Transverse colon (tissue), 4 donors: ENCODE data around the gene KRTAP7-1. TPM values are rescaled to one million over a fixed set of nuclear protein-coding genes. Genes with fewer than 3 reads are reported as not detected.

ENCODE experiments used
- DNase-seq: peaks from one replicate; pipeline ENCODE4 v3.0.0-alpha.2; 2019
- H3K27ac ChIP-seq, 4 donors: fragments of 200-600 bp; sonication (generic); 2 replicates each; pipeline ENCODE4 v1.5.1; 2016 to 2018; ENCODE audit warnings: inconsistent platforms in 4 of 4
- H3K27me3 ChIP-seq: fragments of 200-600 bp; sonication (generic); 2 replicates; pipeline ENCODE4 v1.5.1; 2017; ENCODE audit warnings: inconsistent platforms
- H3K36me3 ChIP-seq, 4 donors: fragments of 200-600 bp; sonication (generic); 2 replicates each; pipeline ENCODE4 v1.5.1; 2017 to 2019; ENCODE audit warnings: inconsistent platforms in 4 of 4
- H3K4me1 ChIP-seq, 4 donors: fragments of 200-600 bp; sonication (generic); 2 replicates each; pipeline ENCODE4 v1.5.1; 2017 to 2020; ENCODE audit warnings: inconsistent platforms in 4 of 4
- H3K4me3 ChIP-seq, 4 donors: fragments of 200-600 bp; sonication (generic); 1 replicate in 1 of 4; 2 replicates in 3 of 4; pipeline versions ENCODE4 v1.5.1 to v1.6.1; 2017 to 2019; ENCODE audit warnings: inconsistent platforms in 4 of 4
- H3K9me3 ChIP-seq, 2 donors: fragments of 200-600 bp; sonication (generic); 2 replicates each; pipeline ENCODE4 v1.5.1; 2017 to 2019; ENCODE audit warnings: inconsistent platforms in 2 of 2
- EP300 ChIP-seq: sonication (generic); formaldehyde crosslinking; IDR thresholded peaks from one replicate; pipeline ENCODE4 v1.6.1; 2017; ENCODE audit warnings: antibody characterized with exemption, low read depth
- POLR2A ChIP-seq: fragments of 450-650 bp; IDR thresholded peaks from one replicate; pipeline ENCODE4 v1.6.1; 2016; ENCODE audit warnings: antibody characterized with exemption, mild to moderate bottlenecking, moderate library complexity
- POLR2AphosphoS5 ChIP-seq, 3 donors: sonication (generic); formaldehyde crosslinking; IDR thresholded peaks; one replicate each; pipeline ENCODE4 v1.6.1; 2016; ENCODE audit warnings: antibody characterized with exemption in 3 of 3
- WGBS, 2 donors: methylation state at CpG; one replicate each; pipeline ENCODE4 v1.1.5; 2018; ENCODE audit warnings: low coverage in 1 of 2; 5-methylcytosine and 5-hydroxymethylcytosine counted together
- in situ Hi-C, 4 donors: fragments of 200-750 bp; cut with MboI; loops; one replicate each; pipeline versions ENCODE4 v1.15.0 to v1.15.1; 2017; ENCODE audit warnings: low sequenced_read_pairs in 3 of 4, low pct_ligation_motif_present in 1 of 4, low pct_unique_long_range_greater_than_20kb in 1 of 4
- intact Hi-C: fragments of 100-400 bp; cut with DNase I; formaldehyde crosslinking; loops from one replicate; pipeline ENCODE4 v1.15.1; 2023; ENCODE audit warnings: low total_unique reads
- small RNA-seq, 4 donors: library from RNA; depleted of rRNA; stranded (forward); fragments of <200 nt; gene quantifications; one replicate each; pipeline ENCODE3, GENCODE V24; 2016
- total RNA-seq, 4 donors: library from RNA; depleted of rRNA; stranded (reverse); fragments of >200 nt; gene quantifications; one replicate each; pipeline ENCODE4 v1.1.0, GENCODE V29; 2016
- TF ChIP-seq, protein P1 (sequence below), 5 experiments: fragments of 200-600 bp in 3 of 5; fragments of 450-650 bp in 2 of 5; sonication (generic) in 3 of 5; IDR thresholded peaks; 1 replicate in 2 of 5; 2 replicates in 3 of 5; pipeline ENCODE4 v1.5.1; 2016 to 2017; ENCODE audit warnings: antibody characterized with exemption in 5 of 5, inconsistent platforms in 3 of 5, mild to moderate bottlenecking in 2 of 5, moderate library complexity in 1 of 5

KRTAP7-1 gene
- total RNA-seq, 4 donors from 2014 or later: not detected

DNA sequence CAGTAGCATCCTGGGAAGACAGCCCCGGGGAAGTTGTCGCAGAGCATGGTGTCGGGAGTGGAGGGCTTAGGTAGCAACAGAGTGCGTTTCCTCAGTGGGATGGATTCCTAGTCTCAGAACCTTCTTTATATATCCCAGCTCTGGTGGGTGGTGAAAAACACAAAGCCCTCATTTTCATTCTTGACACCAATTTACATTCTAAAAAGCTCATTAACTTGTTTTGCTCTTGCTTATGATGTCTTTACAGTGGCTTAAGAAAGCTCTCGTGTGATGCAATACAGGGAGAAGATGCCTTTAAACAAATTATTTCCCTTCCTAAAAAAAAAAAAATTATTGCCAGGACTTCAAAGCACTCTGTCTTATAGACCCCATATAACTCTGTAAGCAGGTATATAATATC is 16.4 kb downstream of the KRTAP7-1 start, which contains the start of gene KRTAP8-1:
TSS of gene KRTAP8-1 (minus strand) at position 101 of the 400 bp plus-strand sequence. CDS start at position 47, 54 bp downstream.
- intact Hi-C loops (no loop called here), in situ Hi-C loops (loop anchor here in 1 of 4 donors (25.0 kb wide), 1 partner anchor 99 kb away; no protein-coding TSS in a partner anchor)
- no peaks in the 10 kb centered on the region for H3K4me1 ChIP-seq
- WGBS, 2 donors: 92% methylated on average over 4 to 5 of the region's 5 CpGs
- no peaks in the 10 kb centered on the region for H3K27me3 ChIP-seq
- H3K36me3 ChIP-seq: no peaks in the 10 kb centered on the region
- DNase-seq: no peak
- TF ChIP-seq EP300 (no peak), POLR2A (no peak), POLR2AphosphoS5 (IDR thresholded peaks at IDR 0.05) (no peak)
- TF ChIP-seq, protein P1, sequence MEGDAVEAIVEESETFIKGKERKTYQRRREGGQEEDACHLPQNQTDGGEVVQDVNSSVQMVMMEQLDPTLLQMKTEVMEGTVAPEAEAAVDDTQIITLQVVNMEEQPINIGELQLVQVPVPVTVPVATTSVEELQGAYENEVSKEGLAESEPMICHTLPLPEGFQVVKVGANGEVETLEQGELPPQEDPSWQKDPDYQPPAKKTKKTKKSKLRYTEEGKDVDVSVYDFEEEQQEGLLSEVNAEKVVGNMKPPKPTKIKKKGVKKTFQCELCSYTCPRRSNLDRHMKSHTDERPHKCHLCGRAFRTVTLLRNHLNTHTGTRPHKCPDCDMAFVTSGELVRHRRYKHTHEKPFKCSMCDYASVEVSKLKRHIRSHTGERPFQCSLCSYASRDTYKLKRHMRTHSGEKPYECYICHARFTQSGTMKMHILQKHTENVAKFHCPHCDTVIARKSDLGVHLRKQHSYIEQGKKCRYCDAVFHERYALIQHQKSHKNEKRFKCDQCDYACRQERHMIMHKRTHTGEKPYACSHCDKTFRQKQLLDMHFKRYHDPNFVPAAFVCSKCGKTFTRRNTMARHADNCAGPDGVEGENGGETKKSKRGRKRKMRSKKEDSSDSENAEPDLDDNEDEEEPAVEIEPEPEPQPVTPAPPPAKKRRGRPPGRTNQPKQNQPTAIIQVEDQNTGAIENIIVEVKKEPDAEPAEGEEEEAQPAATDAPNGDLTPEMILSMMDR (IDR thresholded peaks at IDR 0.05): no peak
- H3K4me3 ChIP-seq: no peak within 1 kb of the TSS
- no peak within 1 kb of the TSS for H3K27ac ChIP-seq
- H3K9me3 ChIP-seq: no peaks in the 10 kb centered on the region

DNA sequence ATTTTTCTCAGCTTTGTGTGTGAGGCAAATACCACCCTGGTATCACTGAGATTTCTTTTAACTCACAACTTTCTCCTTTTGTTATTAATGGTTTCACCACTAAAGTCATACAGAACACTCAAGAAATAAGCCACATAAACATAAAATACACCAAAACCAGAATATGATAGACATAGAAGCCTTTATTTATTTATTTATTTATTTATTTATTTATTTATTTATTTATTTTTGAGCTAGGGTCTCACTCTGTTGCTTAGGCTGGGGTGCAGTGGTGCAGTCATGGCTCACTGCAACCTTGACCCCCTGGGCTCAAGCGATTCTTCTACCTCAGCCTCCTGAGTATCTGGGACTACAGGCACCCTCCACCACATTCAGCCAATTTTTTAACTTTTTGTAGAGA is 29.0 kb downstream of the KRTAP7-1 start:
- in situ Hi-C loops (loop anchor here in 1 of 4 donors (25.0 kb wide), 1 partner anchor 112 kb away; no protein-coding TSS in a partner anchor), intact Hi-C loops (no loop called here)
- no peak for DNase-seq
- Histone ChIP-seq H3K4me3 (no peak overlapping the region), H3K27me3 (no peaks in the 10 kb centered on the region), H3K4me1 (no peaks in the 10 kb centered on the region), H3K36me3 (no peaks in the 10 kb centered on the region), H3K27ac (no peak overlapping the region), H3K9me3 (no peaks in the 10 kb centered on the region)
- TF ChIP-seq EP300: no peak
- 77% methylated on average over 1 of the region's 1 CpG; no CpG with 5 or more reads in 1 of the 2 donors for WGBS, 2 donors

DNA sequence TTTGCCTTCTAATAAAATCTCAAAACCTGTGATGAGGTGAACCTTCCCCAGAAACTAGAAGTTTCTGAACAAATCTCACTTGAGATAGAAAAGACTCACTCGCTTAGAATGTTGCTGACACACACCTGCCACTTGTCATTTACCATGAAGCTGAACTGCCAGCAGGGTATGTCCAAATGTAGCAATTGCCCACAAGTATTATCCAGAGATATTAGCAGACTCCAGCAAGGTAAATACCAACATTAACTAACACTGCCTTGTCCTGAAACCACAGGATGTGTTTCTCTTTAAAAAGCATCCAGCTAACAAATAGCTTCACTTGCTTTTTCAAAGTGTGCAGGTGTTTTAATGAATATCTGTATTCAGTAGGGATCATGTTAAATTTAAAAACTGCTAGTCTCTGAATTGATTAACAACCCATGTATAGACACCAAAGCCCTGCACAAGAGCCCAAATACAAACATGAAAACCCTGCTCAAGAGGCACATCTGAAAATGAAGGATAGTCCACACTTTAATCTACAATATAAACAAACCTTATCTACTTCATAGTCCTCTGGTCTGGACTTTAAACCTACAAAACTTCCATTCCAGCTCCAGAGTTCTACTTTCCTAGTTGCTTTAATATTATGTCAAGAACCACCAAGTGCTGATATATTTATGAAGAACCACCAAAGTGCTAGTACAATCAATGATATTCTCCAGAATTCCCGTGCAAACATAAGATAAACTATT is 35.8 kb downstream of the KRTAP7-1 start:
- Histone ChIP-seq H3K9me3 (peaks cover 4 to 6% of the 10 kb centered on the region in 2 donors), H3K36me3 (no peaks in the 10 kb centered on the region), H3K27me3 (no peaks in the 10 kb centered on the region), H3K4me3 (no peak overlapping the region), H3K4me1 (no peaks in the 10 kb centered on the region), H3K27ac (no peak overlapping the region)
- TF ChIP-seq EP300: no peak
- no peak for TF ChIP-seq POLR2AphosphoS5 (IDR thresholded peaks at IDR 0.05)
- TF ChIP-seq POLR2A: no peak
- TF ChIP-seq, protein P1 (IDR thresholded peaks at IDR 0.05): no peak
- intact Hi-C loops (no loop called here), in situ Hi-C loops (no loop called here)
- DNase-seq: no peak
- 38 to 50% methylated on average over 1 to 2 of the region's 2 CpGs for WGBS, 2 donors

DNA sequence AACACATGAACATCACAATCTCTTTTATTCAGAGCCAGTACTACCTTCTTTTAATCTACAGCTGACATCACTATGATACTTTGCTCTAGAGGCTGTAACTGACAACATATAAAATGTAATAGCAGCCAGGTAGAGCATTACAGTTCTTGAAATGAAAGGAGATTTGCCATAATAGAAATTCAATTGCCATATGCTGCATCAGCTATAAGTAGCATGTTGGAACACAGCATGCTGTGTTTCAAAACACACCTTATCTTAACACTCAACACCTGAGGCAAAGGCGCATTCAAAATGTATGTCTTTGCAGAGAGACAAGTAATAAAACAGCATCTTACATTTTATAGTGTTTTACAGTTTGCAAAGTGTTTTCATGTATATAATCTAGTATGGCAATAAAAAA is 50.3 kb downstream of the KRTAP7-1 start:
- in situ Hi-C loops (no loop called here), intact Hi-C loops (no loop called here)
- Histone ChIP-seq H3K27ac (no peak overlapping the region), H3K4me3 (no peak overlapping the region), H3K4me1 (no peaks in the 10 kb centered on the region), H3K36me3 (no peaks in the 10 kb centered on the region), H3K27me3 (no peaks in the 10 kb centered on the region), H3K9me3 (no peaks in the 10 kb centered on the region)
- WGBS, 2 donors: 60 to 82% methylated on average over 1 of the region's 1 CpG
- DNase-seq: no peak
- no peak for TF ChIP-seq EP300
- no peak for TF ChIP-seq POLR2A
- TF ChIP-seq POLR2AphosphoS5 (IDR thresholded peaks at IDR 0.05): no peak
- TF ChIP-seq, protein P1 (IDR thresholded peaks at IDR 0.05): no peak

Small RNAs within 50 kb of the gene (small RNA-seq; reads per million reads assigned to genes)
- gene KRTAP8-2P (0 reads per million in 4 donors), gene KRTAP8-3P (0 reads per million in 4 donors)

Other genes with a start within 250 kb of the KRTAP7-1 start
- not detected for gene KRTAP22-2, start 239.4 kb downstream of the KRTAP7-1 start, total RNA-seq
- not detected for gene KRTAP6-3, start 237.3 kb downstream of the KRTAP7-1 start, total RNA-seq
- not detected for gene KRTAP6-2, start 230.9 kb downstream of the KRTAP7-1 start, total RNA-seq
- gene KRTAP22-1, start 228.7 kb downstream of the KRTAP7-1 start, total RNA-seq: not detected
- not detected for gene KRTAP6-1, start 215.8 kb downstream of the KRTAP7-1 start, total RNA-seq
- gene KRTAP20-1, start 213.3 kb downstream of the KRTAP7-1 start, total RNA-seq: not detected
- not detected for gene KRTAP20-4, start 209.1 kb downstream of the KRTAP7-1 start, total RNA-seq
- gene KRTAP20-2, start 194.6 kb downstream of the KRTAP7-1 start, total RNA-seq: not detected
- gene KRTAP20-3, start 186.9 kb downstream of the KRTAP7-1 start, total RNA-seq: not detected
- gene KRTAP21-3, start 111.0 kb downstream of the KRTAP7-1 start, total RNA-seq: not detected
- not detected for gene KRTAP21-2, start 82.5 kb downstream of the KRTAP7-1 start, total RNA-seq
- not detected for gene KRTAP21-1, start 74.3 kb downstream of the KRTAP7-1 start, total RNA-seq
- gene KRTAP8-1, start 16.5 kb downstream of the KRTAP7-1 start, total RNA-seq: not detected
- gene KRTAP11-1, start 51.8 kb upstream of the KRTAP7-1 start, total RNA-seq: not detected
- not detected for gene KRTAP19-8, start 208.7 kb upstream of the KRTAP7-1 start, total RNA-seq